ACHN (cell line): ENCODE results near the gene BICD1.

Experiments used
- DNase-seq: peaks from one replicate; pipeline ENCODE4 v3.0.0-alpha.2; 2015
- in situ Hi-C: cut with HindIII; loops from 2 replicates; pipeline ENCODE4 v1.10.0; 2017; ENCODE audit warnings: low sequenced_read_pairs, low pct_ligation_motif_present, low pct_unique_long_range_greater_than_20kb

BICD1 gene

GRCh38 chr12:32106517-32107358 is at the start of gene BICD1:
Gene BICD1 (plus strand): TSS chr12:32106847. CDS start chr12:32107332, 485 bp downstream.
- in situ Hi-C loops: no loop called here
- DNase-seq: peak; percentile 96

- in situ Hi-C loops: no loop called here
- DNase-seq: no peak
Measured at GRCh38 chr12:32061033-32061432, 45.6 kb upstream of the BICD1 start.

- in situ Hi-C loops: no loop called here
- DNase-seq: no peak
Measured at GRCh38 chr12:32062881-32063280, 43.8 kb upstream of the BICD1 start.

GRCh38 chr12:32063796-32064195 is 42.9 kb upstream of the BICD1 start:
- DNase-seq: no peak
- in situ Hi-C loops: no loop called here

GRCh38 chr12:32066206-32066605 is 40.4 kb upstream of the BICD1 start:
- in situ Hi-C loops: no loop called here

GRCh38 chr12:32069071-32069470 is 37.6 kb upstream of the BICD1 start:
- in situ Hi-C loops: no loop called here
- peak; percentile 51 for DNase-seq

More at GRCh38 chr12:32066206-32066605, 40.4 kb upstream of the BICD1 start:
- no peak for DNase-seq

- in situ Hi-C loops: no loop called here
- no peak for DNase-seq
Measured at GRCh38 chr12:32069731-32070130, 36.9 kb upstream of the BICD1 start.

- DNase-seq: no peak
- in situ Hi-C loops: no loop called here
Measured at GRCh38 chr12:32070370-32070769, 36.3 kb upstream of the BICD1 start.

- DNase-seq: no peak
- in situ Hi-C loops: no loop called here
Measured at GRCh38 chr12:32072102-32072501, 34.5 kb upstream of the BICD1 start.

GRCh38 chr12:32074432-32074831 is 32.2 kb upstream of the BICD1 start:
- DNase-seq: no peak
- in situ Hi-C loops: no loop called here

- DNase-seq: no peak
- in situ Hi-C loops: no loop called here
Measured at GRCh38 chr12:32076941-32077340, 29.7 kb upstream of the BICD1 start.

- in situ Hi-C loops: no loop called here
- no peak for DNase-seq
Measured at GRCh38 chr12:32080435-32080834, 26.2 kb upstream of the BICD1 start.

GRCh38 chr12:32083489-32083888 is 23.2 kb upstream of the BICD1 start:
- in situ Hi-C loops: no loop called here
- no peak for DNase-seq

- DNase-seq: no peak
- in situ Hi-C loops: no loop called here
Measured at GRCh38 chr12:32084017-32084688, 22.5 kb upstream of the BICD1 start.

- no peak for DNase-seq
- in situ Hi-C loops: no loop called here
Measured at GRCh38 chr12:32084753-32085152, 21.9 kb upstream of the BICD1 start.

- DNase-seq: no peak
- in situ Hi-C loops: no loop called here
Measured at GRCh38 chr12:32087306-32087705, 19.3 kb upstream of the BICD1 start.

GRCh38 chr12:32089156-32089555 is 17.5 kb upstream of the BICD1 start:
- in situ Hi-C loops: no loop called here
- no peak for DNase-seq

- no peak for DNase-seq
- in situ Hi-C loops: no loop called here
Measured at GRCh38 chr12:32089586-32089985, 17.1 kb upstream of the BICD1 start.

- in situ Hi-C loops: no loop called here
- no peak for DNase-seq
Measured at GRCh38 chr12:32091696-32092095, 15.0 kb upstream of the BICD1 start.

- in situ Hi-C loops: no loop called here
- no peak for DNase-seq
Measured at GRCh38 chr12:32098112-32098511, 8.5 kb upstream of the BICD1 start.
